Skeletal muscle satellite cell (primary cell): ENCODE results near the gene SMIM8.

Experiments used
- H3K27me3 ChIP-seq: 2 replicates; pipeline ENCODE4 v1.7.0; 2013; ENCODE audit warnings: low read length; ENCODE audit not compliant: control insufficient read depth, insufficient read depth
- H3K36me3 ChIP-seq: 2 replicates; pipeline ENCODE4 v1.7.0; 2013; ENCODE audit warnings: mild to moderate bottlenecking, control low read depth, low read length; ENCODE audit not compliant: insufficient read depth
- H3K4me1 ChIP-seq: 2 replicates; pipeline ENCODE4 v1.7.0; 2013; ENCODE audit warnings: low read length; ENCODE audit not compliant: control insufficient read depth, insufficient read depth
- H3K4me2 ChIP-seq: 2 replicates; pipeline ENCODE4 v1.7.0; 2013; ENCODE audit warnings: mild to moderate bottlenecking, low read length
- H3K4me3 ChIP-seq: 2 replicates; pipeline ENCODE4 v1.7.0; 2013; ENCODE audit warnings: low read length
- H3K9ac ChIP-seq: 2 replicates; pipeline ENCODE4 v1.7.0; 2013; ENCODE audit warnings: mild to moderate bottlenecking, low read depth, low read length, moderate library complexity
- H3K9me3 ChIP-seq: replicated peaks from 2 replicates; pipeline ENCODE4 v1.7.0; 2013; ENCODE audit warnings: mild to moderate bottlenecking, control low read depth, low read length

Gene SMIM8

DNA sequence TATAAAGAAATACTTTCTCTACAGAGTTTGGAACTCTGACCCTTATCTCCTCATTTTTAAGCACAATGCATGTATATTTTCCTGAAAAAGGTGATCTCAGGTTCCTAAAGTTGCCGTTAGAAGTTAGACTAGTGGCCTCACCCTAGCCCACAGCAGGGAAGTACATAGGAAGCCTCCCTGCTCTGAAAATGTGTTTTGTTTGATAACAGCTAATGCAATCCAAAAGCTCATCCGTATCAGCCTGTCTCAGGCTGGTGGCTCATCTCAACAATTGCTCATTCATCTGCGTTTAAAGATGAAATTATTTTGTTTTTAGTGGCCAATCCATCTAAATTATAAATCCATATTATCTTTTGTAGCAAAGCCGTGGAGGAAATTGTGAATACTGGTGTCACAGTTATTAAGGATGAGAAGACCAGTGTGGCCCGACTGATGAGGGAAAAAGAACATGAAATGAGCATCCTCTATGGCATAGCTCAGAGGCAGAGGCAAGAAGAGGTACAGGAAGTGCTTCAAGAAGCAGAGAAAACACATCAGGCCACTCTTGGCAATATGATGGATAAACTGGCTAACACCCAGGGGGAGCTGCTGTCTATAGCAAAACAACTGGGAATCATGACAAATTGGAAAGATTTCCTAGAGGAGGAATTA is 42.3 kb downstream of the SMIM8 start:
- no peaks in the 10 kb centered on the region for H3K36me3 ChIP-seq
- no peak overlapping the region for H3K4me3 ChIP-seq
- no peaks in the 10 kb centered on the region for H3K4me1 ChIP-seq
- H3K4me2 ChIP-seq: no peak overlapping the region
- no peaks in the 10 kb centered on the region for H3K9me3 ChIP-seq
- no peaks in the 10 kb centered on the region for H3K27me3 ChIP-seq
- H3K9ac ChIP-seq: no peak overlapping the region

DNA sequence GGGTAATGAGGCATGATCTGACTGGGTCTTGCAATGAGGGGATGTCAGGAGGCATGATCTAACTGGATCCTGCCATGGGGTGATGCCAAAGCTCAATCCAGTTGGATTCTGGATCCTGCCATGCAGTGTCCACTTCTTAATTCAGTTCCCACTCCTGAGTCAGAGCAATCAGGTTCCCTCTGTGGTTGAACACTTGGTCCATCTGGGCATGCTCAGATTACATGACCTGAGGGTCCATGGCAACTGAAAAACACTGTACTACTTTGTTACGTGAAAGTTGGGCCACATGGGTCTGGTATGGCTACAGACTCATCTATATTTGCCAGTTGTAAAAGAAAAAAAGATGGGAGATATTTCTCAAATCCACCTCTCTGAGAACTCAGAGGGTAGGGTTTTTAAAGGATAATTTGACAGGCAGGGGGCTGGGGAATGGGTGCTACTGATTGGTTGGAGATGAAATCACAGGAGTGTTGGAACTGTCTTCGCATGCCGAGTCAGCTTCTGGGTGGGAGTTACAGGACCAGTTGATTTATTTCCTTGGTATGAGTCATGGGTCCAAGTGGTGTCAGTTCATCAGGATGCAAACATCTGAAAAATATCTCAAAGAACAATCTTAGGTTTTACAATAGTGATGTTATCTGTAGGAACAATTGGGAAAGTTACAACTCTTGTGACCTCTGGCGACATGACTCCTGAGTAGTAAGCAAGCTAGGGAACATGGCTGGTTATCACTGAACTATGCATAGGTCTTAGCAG is 43.9 kb downstream of the SMIM8 start:
- no peaks in the 10 kb centered on the region for H3K27me3 ChIP-seq
- no peaks in the 10 kb centered on the region for H3K4me1 ChIP-seq
- no peak overlapping the region for H3K4me3 ChIP-seq
- H3K9me3 ChIP-seq: no peaks in the 10 kb centered on the region
- H3K4me2 ChIP-seq: no peak overlapping the region
- no peaks in the 10 kb centered on the region for H3K36me3 ChIP-seq
- no peak overlapping the region for H3K9ac ChIP-seq

DNA sequence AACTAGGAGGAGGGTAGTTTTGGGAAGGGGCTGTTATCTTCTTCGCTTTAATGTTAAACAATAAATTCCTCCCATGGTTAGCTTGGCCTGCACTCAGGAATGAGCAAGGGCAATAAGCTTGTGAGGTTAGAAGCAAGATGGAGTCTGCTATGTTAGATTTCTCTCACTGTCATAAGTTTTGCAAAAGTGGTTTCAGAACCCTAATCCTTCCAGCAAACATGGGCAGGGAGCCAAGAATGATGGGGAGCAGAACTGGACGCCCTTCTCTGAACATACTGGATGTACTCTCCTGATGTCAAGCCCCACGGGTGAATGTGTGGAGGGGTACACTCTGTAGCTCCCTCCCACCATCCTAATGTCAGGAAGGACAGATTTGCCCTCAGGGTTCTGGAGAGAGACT is 44.5 kb downstream of the SMIM8 start:
- Histone ChIP-seq H3K36me3 (no peaks in the 10 kb centered on the region), H3K4me1 (no peaks in the 10 kb centered on the region), H3K9me3 (no peaks in the 10 kb centered on the region), H3K4me3 (no peak overlapping the region), H3K4me2 (no peak overlapping the region), H3K9ac (no peak overlapping the region), H3K27me3 (no peaks in the 10 kb centered on the region)

DNA sequence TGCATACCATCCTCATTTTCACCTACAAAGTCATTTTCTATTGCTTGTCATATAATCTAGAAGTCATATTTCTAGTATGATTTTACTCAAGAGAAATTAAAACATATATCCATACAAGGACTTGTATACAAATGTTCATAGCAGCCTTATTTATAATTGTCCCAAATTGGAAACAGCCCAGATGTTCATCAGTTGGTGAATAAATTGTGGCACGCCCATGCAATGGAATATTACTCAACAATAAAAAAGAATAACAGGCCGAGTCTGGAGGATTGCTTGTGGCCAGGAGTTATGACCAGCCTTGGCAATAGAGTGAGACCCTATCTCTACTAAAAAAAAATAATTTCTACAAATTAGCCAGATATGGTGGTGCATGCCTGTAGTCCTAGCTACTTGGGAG is 51.0 kb downstream of the SMIM8 start:
- Histone ChIP-seq H3K9ac (no peak overlapping the region), H3K4me2 (no peak overlapping the region), H3K4me3 (no peak overlapping the region), H3K27me3 (no peaks in the 10 kb centered on the region), H3K4me1 (no peaks in the 10 kb centered on the region), H3K36me3 (no peaks in the 10 kb centered on the region), H3K9me3 (no peaks in the 10 kb centered on the region)

DNA sequence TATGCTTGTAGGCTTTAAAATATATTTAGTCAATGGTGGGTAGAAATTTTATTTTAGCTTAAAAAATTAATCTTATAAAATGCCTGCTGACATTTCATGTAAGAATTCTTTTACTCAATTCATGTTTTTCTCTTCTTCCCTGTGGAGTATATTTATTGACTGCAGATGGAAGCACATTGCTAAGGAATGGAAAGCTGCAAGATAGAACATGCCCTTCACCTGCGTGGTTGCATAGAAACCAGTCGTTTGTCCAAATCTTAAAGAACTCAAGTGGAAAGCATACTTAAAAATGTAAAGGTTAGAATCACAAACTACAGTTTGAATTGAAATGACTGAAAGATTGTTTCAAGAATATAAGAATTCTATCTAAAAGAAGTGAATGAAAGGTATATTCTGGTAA is 52.9 kb downstream of the SMIM8 start:
- Histone ChIP-seq H3K9me3 (no peaks in the 10 kb centered on the region), H3K36me3 (no peaks in the 10 kb centered on the region), H3K4me1 (no peaks in the 10 kb centered on the region), H3K9ac (no peak overlapping the region), H3K4me3 (no peak overlapping the region), H3K27me3 (no peaks in the 10 kb centered on the region), H3K4me2 (no peak overlapping the region)

DNA sequence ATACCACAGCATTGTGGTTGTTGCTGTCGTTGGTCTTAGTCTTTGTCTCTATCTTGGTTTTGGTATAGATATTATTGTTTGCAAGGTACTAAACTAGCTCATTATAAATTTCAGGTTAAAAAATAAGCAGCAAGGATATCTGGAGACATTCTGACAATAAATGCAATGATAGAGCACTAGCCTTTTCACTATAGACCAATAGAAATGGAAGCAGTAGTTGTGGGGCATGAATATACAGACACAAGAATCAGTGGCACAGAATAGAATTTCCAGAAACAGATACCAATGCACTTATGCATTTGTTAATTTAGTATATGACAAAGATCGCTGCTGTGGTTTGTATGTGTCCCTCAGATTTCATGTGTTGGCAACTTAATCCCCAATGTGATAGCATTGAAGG is 54.3 kb downstream of the SMIM8 start:
- H3K36me3 ChIP-seq: no peaks in the 10 kb centered on the region
- no peaks in the 10 kb centered on the region for H3K9me3 ChIP-seq
- H3K4me2 ChIP-seq: no peak overlapping the region
- H3K4me3 ChIP-seq: no peak overlapping the region
- no peaks in the 10 kb centered on the region for H3K4me1 ChIP-seq
- no peaks in the 10 kb centered on the region for H3K27me3 ChIP-seq
- H3K9ac ChIP-seq: no peak overlapping the region

DNA sequence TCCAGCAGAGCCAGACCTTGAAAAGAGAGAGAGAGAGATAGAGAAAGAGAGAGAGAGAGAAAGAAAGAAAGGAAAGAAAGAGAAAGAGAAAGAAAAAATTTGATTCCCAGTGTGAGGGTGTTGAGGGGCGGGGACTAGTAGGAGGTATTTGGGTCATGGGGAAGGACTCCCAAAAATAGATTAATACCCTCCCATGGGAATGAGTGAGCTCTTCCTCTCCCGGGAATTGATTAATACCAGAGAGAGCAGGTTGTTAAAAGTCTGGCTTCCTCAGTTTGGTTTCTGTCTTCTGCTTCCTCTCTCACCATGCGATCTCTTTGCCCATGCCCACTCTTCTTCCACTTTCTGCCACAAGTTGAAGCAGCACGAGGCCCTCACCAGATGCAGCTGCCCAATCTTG is 56.6 kb downstream of the SMIM8 start:
- Histone ChIP-seq H3K9me3 (no peaks in the 10 kb centered on the region), H3K4me3 (no peak overlapping the region), H3K36me3 (no peaks in the 10 kb centered on the region), H3K4me1 (no peaks in the 10 kb centered on the region), H3K27me3 (no peaks in the 10 kb centered on the region), H3K9ac (no peak overlapping the region), H3K4me2 (no peak overlapping the region)

DNA sequence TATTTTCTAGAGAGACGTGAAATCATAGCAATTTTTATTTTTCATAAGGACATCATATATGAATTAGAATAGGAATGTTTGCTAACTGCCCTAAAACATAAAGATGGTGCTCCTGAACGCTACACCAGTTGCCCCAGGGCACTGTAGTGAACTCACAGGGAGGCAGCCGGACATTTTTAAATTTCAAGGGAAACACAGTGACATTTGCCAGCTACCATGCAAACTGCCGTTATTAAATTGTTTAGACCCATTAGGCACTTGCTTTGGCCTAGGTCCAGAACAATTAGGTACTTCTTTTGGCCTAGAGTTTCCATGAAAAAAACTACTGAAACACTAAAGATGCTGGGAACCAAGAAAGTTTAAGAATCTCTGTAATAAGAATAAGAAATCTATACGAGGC is 60.5 kb downstream of the SMIM8 start:
- Histone ChIP-seq H3K4me1 (no peaks in the 10 kb centered on the region), H3K4me2 (no peak overlapping the region), H3K27me3 (no peaks in the 10 kb centered on the region), H3K36me3 (no peaks in the 10 kb centered on the region), H3K9ac (no peak overlapping the region), H3K4me3 (no peak overlapping the region), H3K9me3 (no peaks in the 10 kb centered on the region)

DNA sequence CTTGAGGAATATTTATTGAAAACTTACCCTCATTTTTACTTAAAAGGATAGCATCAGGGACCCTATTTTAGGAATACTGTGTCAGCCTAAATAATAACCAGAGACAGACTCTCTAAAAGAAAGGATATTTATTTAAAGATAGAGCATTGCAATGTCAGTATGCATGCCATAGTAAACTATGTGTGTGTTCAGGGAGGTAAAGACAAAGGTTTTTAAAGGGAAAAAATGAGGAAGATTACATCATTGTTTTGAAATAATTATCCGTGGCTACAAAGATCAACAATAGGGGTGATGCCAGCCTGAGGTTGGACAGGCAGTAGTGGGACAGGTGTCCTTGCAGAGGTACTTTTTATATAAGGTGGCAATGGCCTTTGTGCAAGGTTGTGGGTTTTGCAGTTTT is 61.6 kb downstream of the SMIM8 start:
- Histone ChIP-seq H3K27me3 (no peaks in the 10 kb centered on the region), H3K4me3 (no peak overlapping the region), H3K4me2 (no peak overlapping the region), H3K36me3 (no peaks in the 10 kb centered on the region), H3K4me1 (no peaks in the 10 kb centered on the region), H3K9ac (no peak overlapping the region), H3K9me3 (no peaks in the 10 kb centered on the region)

DNA sequence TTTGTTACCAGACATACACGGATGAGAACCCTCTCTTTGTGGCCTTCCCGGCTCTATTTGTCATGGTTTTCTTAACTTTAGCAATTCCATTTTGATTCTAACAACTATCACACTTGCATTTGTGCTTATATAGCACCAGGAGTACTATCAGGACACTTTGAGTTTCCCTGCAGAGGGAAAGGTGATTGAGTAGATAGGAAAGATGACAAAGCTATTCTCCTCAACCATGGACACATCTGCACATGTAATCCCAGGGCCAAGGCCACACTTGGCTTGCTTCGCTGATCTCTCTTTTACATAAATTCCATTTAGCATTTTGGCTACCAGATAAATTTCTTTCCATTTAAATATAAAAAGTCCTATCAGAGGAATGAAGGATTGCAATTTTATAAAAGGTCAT is 62.1 kb downstream of the SMIM8 start:
- H3K36me3 ChIP-seq: no peaks in the 10 kb centered on the region
- no peaks in the 10 kb centered on the region for H3K27me3 ChIP-seq
- no peaks in the 10 kb centered on the region for H3K9me3 ChIP-seq
- H3K4me2 ChIP-seq: no peak overlapping the region
- H3K4me1 ChIP-seq: no peaks in the 10 kb centered on the region
- H3K9ac ChIP-seq: no peak overlapping the region
- H3K4me3 ChIP-seq: no peak overlapping the region

DNA sequence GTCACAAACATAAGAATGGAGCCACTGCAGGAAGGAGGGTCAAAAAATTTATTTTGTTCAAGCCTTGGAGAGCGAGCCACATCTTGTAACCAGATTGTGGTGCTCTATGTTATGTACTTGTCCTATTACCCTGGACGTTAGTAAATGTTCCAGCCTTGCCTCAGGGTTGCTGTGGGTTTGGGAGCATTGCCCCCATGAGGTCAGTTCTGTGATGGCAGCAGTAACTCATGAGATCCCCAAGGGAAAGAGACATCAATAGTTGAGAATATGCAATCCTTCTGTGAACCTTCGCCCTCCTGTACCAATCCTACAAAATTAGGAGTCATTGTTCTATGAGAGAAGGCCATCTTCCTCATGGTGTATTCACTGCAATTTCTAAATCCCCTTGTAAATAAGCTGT is 68.9 kb downstream of the SMIM8 start:
- Histone ChIP-seq H3K27me3 (no peaks in the 10 kb centered on the region), H3K4me1 (no peaks in the 10 kb centered on the region), H3K9me3 (no peaks in the 10 kb centered on the region), H3K36me3 (no peaks in the 10 kb centered on the region), H3K4me3 (no peak overlapping the region), H3K9ac (no peak overlapping the region), H3K4me2 (no peak overlapping the region)
